Fibroblast of villous mesenchyme (primary cell): ENCODE data around the gene C2orf80. TPM values are rescaled to one million over a fixed set of nuclear protein-coding genes. Genes with fewer than 3 reads are reported as not detected.

Experiments
- DNase-seq: peaks from one replicate; pipeline ENCODE4 v3.0.0-alpha.2; 2010; ENCODE audit warnings: low read depth
- H3K4me3 ChIP-seq: 2 replicates; pipeline ENCODE4 v1.5.1; 2011; ENCODE audit warnings: low read depth, mild to moderate bottlenecking, low read length
- CTCF ChIP-seq: IDR thresholded peaks from 2 replicates; pipeline ENCODE4 v1.5.1; 2012; ENCODE audit warnings: low read depth, mild to moderate bottlenecking, low read length; ENCODE audit not compliant: insufficient read depth
- total RNA-seq: library from RNA; depleted of rRNA; stranded (reverse); fragments of >200 nt; gene quantifications from 2 replicates; pipeline ENCODE4 v1.2.3, GENCODE V29; 2012

The C2orf80 gene
- total RNA-seq, 1 donor = not detected

DNA sequence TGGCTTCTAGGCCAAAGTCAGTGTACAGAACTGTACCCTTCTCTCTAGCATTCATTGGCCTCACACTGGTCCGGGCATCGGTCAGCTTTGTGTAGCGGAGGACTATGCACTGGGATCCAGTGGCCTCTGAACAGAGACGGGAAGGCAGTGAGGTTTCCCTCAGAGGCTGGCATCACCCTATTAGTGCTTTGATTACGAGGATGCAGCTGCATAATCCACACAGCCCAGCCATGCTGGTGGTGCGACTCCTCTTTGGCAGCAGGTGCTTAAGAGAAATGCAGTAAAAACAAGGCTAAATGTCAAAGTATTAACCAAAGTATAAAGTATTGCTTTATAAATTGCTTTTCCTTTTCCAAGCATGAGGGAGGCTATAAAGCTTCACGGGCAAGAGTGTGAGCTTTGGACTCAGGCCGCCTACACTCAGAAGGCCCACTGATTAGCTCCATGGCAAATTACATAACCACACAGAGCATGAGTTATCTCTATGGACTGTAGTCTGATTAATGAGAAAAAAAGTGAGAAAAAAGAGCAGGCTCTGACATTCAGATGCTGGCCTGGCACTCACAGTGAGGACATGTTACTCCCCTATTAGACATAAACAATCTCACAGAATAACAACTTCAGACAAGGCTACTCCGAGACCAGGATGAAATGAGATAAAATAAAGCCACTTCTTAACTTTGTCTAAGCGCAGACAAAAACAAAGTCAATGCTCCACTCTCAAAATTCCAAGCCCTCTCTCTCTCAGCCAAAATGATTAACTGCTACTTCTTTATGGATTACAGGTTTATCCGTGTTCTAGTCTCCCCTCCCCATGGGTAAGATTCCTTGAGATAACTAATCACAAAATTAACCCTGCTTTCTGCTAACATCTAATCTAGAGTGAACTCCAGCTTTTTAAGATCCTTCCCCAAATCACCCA, 53.8 kb downstream of the C2orf80 start:
- no peak overlapping the region for H3K4me3 ChIP-seq
- DNase-seq = no peak
- no peak for TF ChIP-seq CTCF

DNA sequence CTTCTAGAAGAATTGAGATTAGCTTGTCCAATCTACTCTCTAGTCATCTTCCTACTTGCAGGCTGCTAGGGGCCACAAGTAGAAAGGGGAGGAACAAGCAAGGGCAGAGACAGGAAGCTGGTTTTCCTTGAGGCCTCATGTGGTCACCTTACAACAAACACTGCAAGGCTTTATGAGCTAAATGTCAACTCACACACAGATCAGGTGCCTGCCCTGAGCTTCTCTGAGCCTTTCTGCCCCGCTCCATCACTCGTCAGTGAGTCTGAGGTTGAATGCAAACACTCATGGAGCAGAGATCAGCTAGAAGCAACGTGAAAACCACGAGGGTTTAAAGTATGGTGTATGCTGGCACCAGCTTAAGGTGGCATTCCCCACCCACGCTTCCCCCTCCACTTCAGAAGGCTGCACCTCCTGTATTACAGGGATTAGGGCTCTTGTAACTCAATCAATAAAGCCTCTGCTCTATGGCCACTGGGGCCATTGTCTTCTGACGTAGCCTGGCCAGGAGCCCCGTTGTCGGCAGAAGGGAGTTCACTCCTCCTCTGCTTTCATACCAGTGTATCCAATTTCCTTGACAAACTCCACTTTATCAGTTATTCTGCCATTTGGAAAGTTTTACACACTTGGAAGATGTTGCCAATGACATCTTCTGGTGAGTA, 54.8 kb downstream of the C2orf80 start:
- no peak for TF ChIP-seq CTCF
- no peak overlapping the region for H3K4me3 ChIP-seq
- DNase-seq = no peak

- H3K4me3 ChIP-seq = no peak overlapping the region
- TF ChIP-seq CTCF = no peak
- DNase-seq = no peak
Observed at GRCh38 chr2:208130712-208131110, 59.1 kb downstream of the C2orf80 start.

DNA sequence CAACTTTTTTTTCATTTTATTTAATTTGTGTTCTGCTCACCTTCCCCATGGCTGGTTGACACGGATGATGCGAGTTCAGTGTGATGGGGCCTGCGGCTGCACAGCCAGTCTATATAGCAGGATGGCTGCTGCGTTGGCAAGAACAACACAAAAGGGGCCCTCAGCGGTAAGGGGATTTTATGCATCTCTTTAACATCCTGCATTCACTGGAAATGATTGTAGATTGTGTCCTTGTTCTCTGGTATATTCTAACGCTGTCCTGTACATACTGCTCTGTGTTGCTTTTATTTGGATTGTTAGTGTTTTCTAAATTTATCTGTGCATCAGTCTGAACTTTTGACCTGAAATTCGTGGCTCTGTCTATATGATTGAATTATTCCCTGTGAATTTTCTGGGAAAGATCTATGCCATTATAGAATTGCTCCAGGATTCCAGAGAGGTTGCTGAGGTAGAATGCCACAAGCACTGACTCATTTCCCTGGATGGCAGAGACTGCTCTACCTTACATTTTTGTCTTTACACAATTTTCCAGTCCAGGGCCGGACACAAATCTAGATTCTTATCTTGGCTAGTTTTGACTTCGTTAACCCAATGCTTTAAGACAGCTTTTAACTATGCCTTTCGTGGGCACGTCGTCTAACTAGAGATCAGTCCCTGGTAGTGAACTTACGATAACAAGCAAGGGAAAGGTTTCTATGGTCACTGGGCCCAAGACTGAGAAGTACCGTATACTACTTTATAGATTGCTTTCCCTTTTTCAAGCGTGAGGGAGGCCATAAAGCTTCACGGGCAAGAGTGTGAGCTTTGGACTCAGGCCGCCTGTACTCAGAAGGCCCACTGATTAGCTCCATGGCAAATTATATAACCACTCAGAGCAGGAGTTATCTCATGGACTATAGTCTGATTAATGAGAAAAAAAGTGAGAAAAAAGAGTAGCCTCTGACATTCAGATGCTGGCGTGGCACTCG, 59.8 kb downstream of the C2orf80 start, which contains the start of gene CRYGC:
Gene CRYGC, minus strand, starts transcription at position 85 of the 968 bp plus-strand sequence. Its CDS starts 36 bp downstream, at position 49.
- no peak within 1 kb of the TSS for H3K4me3 ChIP-seq
- TF ChIP-seq CTCF = no peak
- DNase-seq = no peak

- no peak overlapping the region for H3K4me3 ChIP-seq
- DNase-seq = no peak
- no peak for TF ChIP-seq CTCF
Observed at GRCh38 chr2:208128136-208128535, 61.7 kb downstream of the C2orf80 start.

GRCh38 chr2:208127090-208127489, 62.7 kb downstream of the C2orf80 start:
- no peak overlapping the region for H3K4me3 ChIP-seq
- DNase-seq = no peak
- TF ChIP-seq CTCF = no peak
